KOPT-K1 (cell line): ENCODE measurements around the gene ATP1A2.
"Not testable (repeated sequence)": the region's sequence is repeated elsewhere in the genome, so short reads cannot be mapped to it uniquely, and the experiment has no call there.

Source experiments
- H3K27ac ChIP-seq: fragments of 200-600 bp; sonication (generic); 2 replicates; pipeline ENCODE4 v1.5.1; 2016; ENCODE audit warnings: antibody characterized with exemption, mild to moderate bottlenecking, low read depth, low read length; ENCODE audit not compliant: poor library complexity, severe bottlenecking
- H3K36me3 ChIP-seq: fragments of 200-600 bp; sonication (generic); 2 replicates; pipeline ENCODE4 v1.5.1; 2017; ENCODE audit warnings: antibody characterized with exemption, mild to moderate bottlenecking, low read length, moderate library complexity; ENCODE audit not compliant: insufficient read depth
- H3K9me3 ChIP-seq: fragments of 200-600 bp; sonication (generic); 2 replicates; pipeline ENCODE4 v1.5.1; 2017; ENCODE audit warnings: antibody characterized with exemption, low read length, mild to moderate bottlenecking; ENCODE audit not compliant: insufficient read depth, poor library complexity, severe bottlenecking

Gene ATP1A2

GRCh38 chr1:160121388-160121787, 5.8 kb downstream of the ATP1A2 start:
- H3K27ac ChIP-seq: no peak overlapping the region
- no peaks in the 10 kb centered on the region for H3K36me3 ChIP-seq

GRCh38 chr1:160122978-160123495, 7.5 kb downstream of the ATP1A2 start:
- no peaks in the 10 kb centered on the region for H3K9me3 ChIP-seq
- H3K36me3 ChIP-seq: no peaks in the 10 kb centered on the region
- H3K27ac ChIP-seq: no peak overlapping the region

More at GRCh38 chr1:160121388-160121787, 5.8 kb downstream of the ATP1A2 start:
- no peaks in the 10 kb centered on the region for H3K9me3 ChIP-seq

GRCh38 chr1:160123726-160124125, 8.2 kb downstream of the ATP1A2 start:
- Histone ChIP-seq H3K36me3 (no peaks in the 10 kb centered on the region), H3K9me3 (no peaks in the 10 kb centered on the region), H3K27ac (no peak overlapping the region)

GRCh38 chr1:160124705-160125478, 9.3 kb downstream of the ATP1A2 start:
- Histone ChIP-seq H3K27ac (no peak overlapping the region), H3K36me3 (no peaks in the 10 kb centered on the region), H3K9me3 (no peaks in the 10 kb centered on the region)

GRCh38 chr1:160125746-160126145, 10.2 kb downstream of the ATP1A2 start:
- Histone ChIP-seq H3K27ac (no peak overlapping the region), H3K9me3 (no peaks in the 10 kb centered on the region), H3K36me3 (no peaks in the 10 kb centered on the region)

GRCh38 chr1:160126342-160126741, 10.8 kb downstream of the ATP1A2 start:
- not testable (repeated sequence) for H3K27ac ChIP-seq, H3K36me3 ChIP-seq, H3K9me3 ChIP-seq

GRCh38 chr1:160127381-160127780, 11.8 kb downstream of the ATP1A2 start:
- Histone ChIP-seq H3K36me3 (no peaks in the 10 kb centered on the region), H3K27ac (no peak overlapping the region), H3K9me3 (no peaks in the 10 kb centered on the region)

GRCh38 chr1:160127865-160128523, 12.4 kb downstream of the ATP1A2 start:
- no peak overlapping the region for H3K27ac ChIP-seq
- no peaks in the 10 kb centered on the region for H3K36me3 ChIP-seq
- H3K9me3 ChIP-seq: no peaks in the 10 kb centered on the region

GRCh38 chr1:160128636-160129035, 13.1 kb downstream of the ATP1A2 start:
- no peak overlapping the region for H3K27ac ChIP-seq
- H3K9me3 ChIP-seq: no peaks in the 10 kb centered on the region
- no peaks in the 10 kb centered on the region for H3K36me3 ChIP-seq

GRCh38 chr1:160129046-160129445, 13.5 kb downstream of the ATP1A2 start:
- no peaks in the 10 kb centered on the region for H3K36me3 ChIP-seq
- H3K9me3 ChIP-seq: no peaks in the 10 kb centered on the region
- no peak overlapping the region for H3K27ac ChIP-seq

- H3K27ac ChIP-seq: no peak overlapping the region
- no peaks in the 10 kb centered on the region for H3K9me3 ChIP-seq
- H3K36me3 ChIP-seq: no peaks in the 10 kb centered on the region
These were observed 14.0 kb downstream of the ATP1A2 start for GRCh38 chr1:160129558-160129957.

- no peaks in the 10 kb centered on the region for H3K36me3 ChIP-seq
- H3K9me3 ChIP-seq: no peaks in the 10 kb centered on the region
- H3K27ac ChIP-seq: no peak overlapping the region
These were observed 14.4 kb downstream of the ATP1A2 start for GRCh38 chr1:160129966-160130365.

- H3K36me3 ChIP-seq: no peaks in the 10 kb centered on the region
- H3K27ac ChIP-seq: no peak overlapping the region
- H3K9me3 ChIP-seq: no peaks in the 10 kb centered on the region
These were observed 14.9 kb downstream of the ATP1A2 start for GRCh38 chr1:160130486-160130885.

- Histone ChIP-seq H3K27ac (no peak overlapping the region), H3K36me3 (no peaks in the 10 kb centered on the region), H3K9me3 (no peaks in the 10 kb centered on the region)
These were observed 15.4 kb downstream of the ATP1A2 start for GRCh38 chr1:160130939-160131338.

- no peaks in the 10 kb centered on the region for H3K36me3 ChIP-seq
- H3K27ac ChIP-seq: no peak overlapping the region
- H3K9me3 ChIP-seq: no peaks in the 10 kb centered on the region
These were observed 16.4 kb downstream of the ATP1A2 start for GRCh38 chr1:160131803-160132565.
